ENCODE data around the gene VGLL4.

GRCh38 chr3:11610700-11611275 lies 32.9 kb downstream of the VGLL4 start:
- TF ChIP-seq CTCF (conservative IDR thresholded peaks at IDR 0.05; ENCODE audit: low read depth, low read length): no peak
- TF ChIP-seq EZH2 (IDR thresholded peaks at IDR 0.05; ENCODE audit: borderline replicate concordance, low read depth, low read length, poor library complexity, severe bottlenecking): no peak
